GM18499 (cell line): ENCODE data around the gene ZCCHC24.

Experiments used
- ATAC-seq: cut with Tn5 transposase; IDR thresholded peaks from one replicate; pipeline ENCODE4 v1.9.1; 2021; ENCODE audit warnings: moderate number of reproducible peaks; ENCODE audit not compliant: insufficient read depth, unreplicated experiment

The ZCCHC24 gene

DNA sequence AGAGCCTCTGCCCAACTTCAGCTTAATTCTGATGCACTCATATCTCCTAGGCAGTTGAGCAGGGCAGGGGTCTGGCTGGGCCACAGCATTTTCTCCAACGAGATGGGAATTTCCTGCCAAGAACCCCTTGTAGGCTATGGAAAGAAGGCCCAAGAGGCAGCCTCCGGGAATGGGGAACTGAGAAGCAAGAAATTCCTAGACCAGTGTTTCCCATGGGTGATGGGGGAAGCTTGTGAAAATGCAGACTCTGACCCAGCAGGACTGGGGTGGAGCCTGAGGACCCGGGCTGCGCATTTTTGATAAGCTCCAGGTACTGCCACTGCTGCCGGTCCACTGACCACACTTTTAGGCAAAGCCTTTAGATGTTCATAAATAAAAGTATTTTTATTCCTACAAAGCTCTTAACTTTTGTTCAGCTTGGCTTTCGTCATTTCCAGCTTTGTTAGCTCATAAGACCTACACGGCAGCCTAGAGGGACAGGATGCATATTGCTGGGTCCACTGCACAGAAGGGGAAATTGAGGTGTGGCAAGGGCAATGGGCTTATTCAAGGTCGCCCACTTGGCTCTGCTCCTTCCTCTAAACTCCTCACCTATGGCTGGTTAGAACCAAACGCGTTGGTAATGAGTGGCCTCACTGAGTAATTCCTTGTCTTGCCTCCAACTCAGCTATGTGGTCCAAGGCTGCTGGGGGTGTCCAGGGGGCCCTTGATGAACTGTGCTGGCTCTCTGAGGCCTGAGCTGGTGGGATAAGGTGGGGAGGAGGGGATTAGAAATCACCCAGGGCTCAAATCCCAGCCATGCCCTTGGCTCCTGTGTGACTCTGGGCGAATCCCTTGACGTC lies 29.5 kb downstream of the ZCCHC24 start:
- no peak for ATAC-seq

GRCh38 chr10:79414714-79415113 lies 30.7 kb downstream of the ZCCHC24 start:
- no peak for ATAC-seq

DNA sequence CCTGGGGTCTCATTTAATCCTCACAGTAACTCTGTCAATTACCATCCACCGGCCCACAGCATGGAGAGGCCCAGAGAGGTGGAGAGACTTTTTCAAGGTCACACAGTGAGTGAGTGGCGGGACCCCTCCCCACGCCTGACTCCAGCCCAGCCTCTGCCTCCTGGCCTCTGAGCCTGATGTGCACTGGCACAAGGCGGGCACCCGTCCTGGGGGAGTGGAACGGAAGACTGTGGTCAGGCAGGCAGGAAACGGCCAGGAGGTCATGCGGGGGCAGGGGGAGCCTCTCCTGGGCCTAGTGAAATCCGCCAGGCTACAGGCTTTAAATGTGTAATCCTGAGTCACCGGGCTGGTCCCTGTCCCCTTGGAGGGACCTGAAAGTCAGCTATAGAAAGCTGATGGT lies 32.2 kb downstream of the ZCCHC24 start:
- ATAC-seq: no peak

DNA sequence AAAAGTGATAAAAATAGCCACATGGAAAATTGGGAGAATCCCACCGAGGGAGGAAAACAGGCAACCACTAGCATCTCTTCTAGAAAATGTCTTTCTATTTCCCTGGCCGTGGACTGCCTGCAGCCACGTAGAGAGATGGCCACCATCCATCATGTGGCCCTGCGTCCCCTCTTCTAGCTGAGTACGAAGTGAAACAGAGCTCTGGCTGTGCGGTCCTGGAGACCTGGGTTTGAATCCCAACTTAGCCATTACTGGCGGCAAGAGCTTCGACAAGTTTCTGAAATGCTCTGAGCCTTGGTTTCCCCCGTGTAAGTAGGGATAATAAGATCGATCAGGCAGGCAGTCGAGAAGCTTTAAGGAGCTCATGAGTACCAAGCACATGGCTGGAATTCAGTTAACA lies 32.9 kb downstream of the ZCCHC24 start:
- ATAC-seq: no peak

DNA sequence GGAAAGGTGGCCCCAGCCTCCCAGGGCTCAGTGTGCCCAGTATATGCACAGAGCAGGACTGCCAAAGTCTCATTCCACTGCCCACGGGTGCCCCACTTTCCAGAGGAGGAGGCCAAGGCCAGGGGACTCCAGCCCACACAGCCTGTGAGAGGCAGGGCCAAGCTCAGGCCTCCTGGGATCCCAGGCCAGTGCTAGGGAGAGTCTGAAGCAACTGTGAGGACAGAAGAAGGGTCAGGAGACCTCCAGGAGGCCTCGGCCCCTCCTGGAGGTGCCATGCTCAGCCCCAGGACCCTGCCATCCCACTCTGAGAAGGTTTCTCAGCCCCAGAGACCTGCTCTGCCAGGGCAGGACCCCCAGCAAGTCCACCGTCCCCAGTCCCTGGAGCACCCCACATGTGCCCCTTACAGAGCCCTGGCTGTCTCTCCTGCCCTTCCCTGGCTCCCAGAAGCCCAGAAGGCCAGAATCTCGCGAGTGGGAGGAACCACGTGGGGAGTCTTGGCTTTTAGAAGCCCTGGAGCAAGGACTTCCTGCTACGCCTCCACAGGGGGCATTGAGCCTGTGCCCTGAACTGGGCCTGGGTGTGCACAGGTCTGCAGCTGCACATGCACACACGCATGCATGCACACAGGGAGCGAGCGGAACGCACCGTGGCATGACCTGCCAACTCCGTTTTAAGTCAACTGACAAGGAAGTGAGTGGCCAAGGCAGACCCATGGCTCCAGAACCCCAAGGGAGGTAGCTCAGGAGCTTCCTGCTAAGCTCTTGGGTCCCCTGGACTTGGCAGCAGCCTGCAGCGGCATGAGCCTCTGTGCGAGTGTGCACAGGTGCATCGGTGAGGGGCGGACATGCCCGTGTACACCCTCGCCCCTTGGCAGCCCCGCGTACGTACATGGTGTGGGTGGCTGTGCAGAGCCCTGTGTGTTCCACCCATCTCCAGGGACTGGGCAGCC lies 33.6 kb downstream of the ZCCHC24 start:
- no peak for ATAC-seq

GRCh38 chr10:79410315-79411094 lies 34.9 kb downstream of the ZCCHC24 start:
- no peak for ATAC-seq

- ATAC-seq: no peak
These were observed 35.7 kb downstream of the ZCCHC24 start for GRCh38 chr10:79409726-79410085.

GRCh38 chr10:79409038-79409725 lies 36.2 kb downstream of the ZCCHC24 start:
- no peak for ATAC-seq

DNA sequence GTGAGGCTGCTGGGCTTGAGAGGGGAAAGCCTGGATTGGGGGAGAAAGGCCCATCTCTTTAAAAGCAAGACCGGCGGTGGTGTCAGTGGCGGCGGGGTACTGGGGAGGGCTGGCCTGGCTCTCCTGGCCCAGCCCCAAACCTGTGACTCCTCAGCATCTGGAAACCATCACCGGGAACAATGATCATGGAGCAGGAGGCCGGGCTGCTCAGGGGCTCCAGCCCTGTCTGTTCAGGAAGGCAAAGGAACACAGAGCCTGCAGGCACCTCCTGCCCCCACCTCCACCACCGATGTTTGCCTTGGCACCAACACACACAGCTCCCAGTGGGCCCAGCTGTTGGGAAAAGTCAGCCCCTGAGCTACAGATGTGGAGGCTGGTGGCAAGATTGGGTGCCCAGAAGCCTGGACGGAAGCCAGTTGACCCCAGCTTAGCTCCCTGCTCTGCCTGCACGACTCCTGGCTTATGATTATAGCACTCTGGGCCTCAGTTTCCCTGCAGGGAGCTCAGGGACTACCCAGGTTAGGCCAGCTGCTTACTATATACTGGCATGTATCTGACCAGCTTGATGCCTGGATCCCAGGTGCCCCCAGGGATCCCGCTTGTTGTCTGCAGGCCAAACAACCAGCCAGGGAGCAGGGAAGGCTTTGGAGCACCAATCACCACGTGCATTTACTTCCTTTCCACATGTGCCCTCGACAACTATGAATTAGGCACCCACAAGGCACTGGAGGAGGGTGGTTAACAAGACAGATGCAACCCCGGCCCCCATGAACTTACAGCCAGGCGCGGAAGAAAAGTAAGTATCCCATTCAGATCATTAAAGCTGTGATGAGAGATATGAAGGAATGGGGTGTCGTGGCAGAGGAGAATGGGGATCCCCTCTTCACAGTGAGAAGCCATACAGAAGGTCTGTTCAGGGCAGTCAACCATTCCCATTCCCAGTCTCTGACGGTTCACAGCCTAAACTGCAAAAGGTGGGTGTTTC lies 37.3 kb downstream of the ZCCHC24 start:
- ATAC-seq: no peak

DNA sequence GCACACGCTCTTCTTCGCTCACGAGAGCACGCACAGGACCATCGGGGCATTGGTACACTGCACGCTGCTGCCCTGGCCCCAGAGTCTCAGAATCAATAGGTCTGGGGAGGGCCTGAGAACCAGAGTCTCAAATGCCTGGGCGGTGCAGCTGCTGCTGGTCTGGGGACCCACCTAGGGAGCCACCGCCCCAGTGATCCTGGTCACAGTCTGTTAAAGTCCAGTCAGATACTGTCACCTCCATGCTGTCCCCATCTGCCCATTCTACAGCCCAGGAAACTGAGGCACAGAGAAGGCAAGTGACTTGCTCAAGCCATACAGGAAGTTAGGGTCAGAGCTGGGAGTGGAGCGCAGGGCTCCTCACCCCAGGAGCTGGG lies 38.0 kb downstream of the ZCCHC24 start:
- ATAC-seq: no peak

DNA sequence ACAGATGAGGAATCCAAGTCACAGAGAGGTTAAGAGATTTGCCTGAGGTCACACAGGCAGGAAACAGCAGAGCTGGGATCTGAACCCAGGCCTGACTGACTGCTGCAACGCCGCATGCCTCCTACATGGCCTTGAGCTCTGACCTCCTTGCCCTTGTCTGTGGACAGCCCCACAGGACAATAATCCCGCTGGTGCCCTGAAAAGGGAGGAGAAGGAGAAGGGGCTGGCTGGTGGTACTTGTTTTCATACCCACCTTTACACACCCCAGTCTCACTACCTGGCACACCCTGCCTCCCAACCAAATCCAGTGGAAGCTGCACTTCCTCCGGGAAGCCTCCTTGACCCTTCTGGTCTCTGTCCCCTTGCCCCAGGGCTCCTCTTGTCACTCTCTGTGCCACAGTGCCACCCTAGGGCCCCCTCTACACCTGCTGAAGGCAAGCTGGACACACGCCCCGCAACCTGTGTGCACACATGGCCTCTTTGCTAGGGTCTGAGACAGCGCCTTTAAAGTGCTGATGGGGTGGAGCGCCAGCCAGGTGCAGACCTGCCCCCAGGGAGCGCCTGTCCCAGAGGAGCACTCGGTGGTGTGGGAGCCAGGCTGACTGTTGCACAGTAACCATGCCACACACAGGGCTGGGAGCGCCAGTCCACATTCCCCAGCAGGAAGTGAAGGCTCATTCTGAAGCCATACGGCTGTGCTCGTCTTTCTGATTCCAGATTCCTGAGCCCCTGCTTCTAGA lies 38.6 kb downstream of the ZCCHC24 start:
- no peak for ATAC-seq

GRCh38 chr10:79405995-79406515 lies 39.4 kb downstream of the ZCCHC24 start:
- ATAC-seq: no peak

GRCh38 chr10:79405221-79405994 lies 40.0 kb downstream of the ZCCHC24 start:
- ATAC-seq: no peak

- no peak for ATAC-seq
These were observed 40.7 kb downstream of the ZCCHC24 start for GRCh38 chr10:79404690-79405131.

DNA sequence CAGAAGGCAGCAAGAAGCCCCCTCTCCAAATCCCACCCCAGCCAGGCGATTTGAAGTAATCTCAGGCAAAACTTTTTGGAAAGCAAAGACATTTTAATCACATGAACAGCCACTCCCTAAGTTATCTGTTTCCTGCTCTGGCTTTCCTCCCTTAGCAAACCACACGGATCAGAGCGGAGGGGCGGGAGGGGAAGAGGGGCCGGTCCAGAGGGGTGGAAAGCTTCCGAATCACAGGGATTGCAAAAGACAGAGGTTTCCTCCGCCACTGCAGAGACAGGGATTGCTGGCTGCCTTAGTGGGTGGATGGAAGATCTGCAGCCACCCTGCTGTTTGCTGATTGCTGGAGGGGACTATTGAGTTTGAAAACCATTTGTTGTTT lies 41.2 kb downstream of the ZCCHC24 start:
- ATAC-seq: no peak

- no peak for ATAC-seq
These were observed 41.8 kb downstream of the ZCCHC24 start for GRCh38 chr10:79403441-79404230.
